Keratinocyte (primary cell): ENCODE measurements around the gene TOP1. TPM values are rescaled to one million over a fixed set of nuclear protein-coding genes. Genes with fewer than 3 reads are reported as not detected.

Experiments
- DNase-seq: peaks from one replicate; pipeline ENCODE4 v3.0.0-alpha.2; 2011; ENCODE audit warnings: low read depth, missing footprints, low spot score
- FAIRE-seq: peaks from 2 replicates; lab custom pipeline; 2011; peaks lifted over from hg19 to GRCh38; lab: Jason Lieb, UNC
- H2AFZ ChIP-seq: 2 replicates; pipeline ENCODE4 v1.6.0; 2012; ENCODE audit warnings: low read length, control low read depth, inconsistent platforms; ENCODE audit not compliant: control insufficient read depth
- H3K27ac ChIP-seq: 2 replicates; pipeline ENCODE4 v1.5.1; 2011; ENCODE audit warnings: low read length; ENCODE audit not compliant: control insufficient read depth, insufficient read depth
- H3K27me3 ChIP-seq: 3 replicates; pipeline ENCODE4 v1.6.0; 2011; ENCODE audit warnings: low read length; ENCODE audit not compliant: control insufficient read depth, insufficient read depth; ENCODE audit errors: extremely low read depth
- H3K36me3 ChIP-seq, 2 experiments: 2 replicates in 1 of 2; 3 replicates in 1 of 2; pipeline ENCODE4 v1.5.1; 2011; ENCODE audit warnings: low read length in 2 of 2, mild to moderate bottlenecking in 1 of 2; ENCODE audit not compliant: control insufficient read depth in 2 of 2, insufficient read depth in 2 of 2; ENCODE audit errors: extremely low read depth in 1 of 2
- H3K4me1 ChIP-seq: 3 replicates; pipeline ENCODE4 v1.5.1; 2011; ENCODE audit warnings: low read length; ENCODE audit not compliant: control insufficient read depth, insufficient read depth; ENCODE audit errors: extremely low read depth
- H3K4me2 ChIP-seq: 3 replicates; pipeline ENCODE4 v1.6.0; 2011; ENCODE audit warnings: low read depth, low read length; ENCODE audit not compliant: control insufficient read depth, insufficient read depth; ENCODE audit errors: extremely low read depth
- H3K4me3 ChIP-seq, 3 experiments: fragments of 200-600 bp in 1 of 3; sonication (generic) in 1 of 3; 2 replicates in 2 of 3; 3 replicates in 1 of 3; pipeline ENCODE4 v1.5.1; 2011 to 2016; ENCODE audit warnings: low read length in 3 of 3, mild to moderate bottlenecking in 3 of 3, control low read depth in 2 of 3, inconsistent platforms in 1 of 3, low read depth in 1 of 3, mixed read lengths in 1 of 3, mixed run types in 1 of 3, moderate library complexity in 1 of 3; ENCODE audit not compliant: control insufficient read depth in 2 of 3, insufficient read depth in 2 of 3; ENCODE audit errors: extremely low read depth in 1 of 3
- H3K79me2 ChIP-seq: 2 replicates; pipeline ENCODE4 v1.6.0; 2012; ENCODE audit warnings: low read length; ENCODE audit not compliant: control insufficient read depth, insufficient read depth
- H3K9ac ChIP-seq: 3 replicates; pipeline ENCODE4 v1.6.0; 2011; ENCODE audit warnings: low read length; ENCODE audit not compliant: control insufficient read depth, insufficient read depth; ENCODE audit errors: extremely low read depth
- H3K9me1 ChIP-seq: 3 replicates; pipeline ENCODE4 v1.6.0; 2011; ENCODE audit warnings: low read length; ENCODE audit not compliant: control insufficient read depth, insufficient read depth; ENCODE audit errors: extremely low read depth
- H3K9me3 ChIP-seq: 2 replicates; pipeline ENCODE4 v1.5.1; 2012; ENCODE audit warnings: low read depth, low read length; ENCODE audit not compliant: control insufficient read depth
- H4K20me1 ChIP-seq: 3 replicates; pipeline ENCODE4 v1.6.0; 2011; ENCODE audit warnings: low read length; ENCODE audit not compliant: control insufficient read depth, insufficient read depth; ENCODE audit errors: extremely low read depth
- EZH2 ChIP-seq: IDR thresholded peaks from one replicate; pipeline ENCODE4 v1.6.1; 2012; ENCODE audit warnings: inconsistent platforms, mild to moderate bottlenecking, low read length, moderate library complexity
- dilution Hi-C: fragments of 300-500 bp; cut with MboI; formaldehyde crosslinking; loops from one replicate; pipeline ENCODE4 v1.7.0; 2020; ENCODE audit warnings: low sequenced_read_pairs; ENCODE audit not compliant: extremely low pct_ligation_motif_present
- polyA plus RNA-seq, 5 experiments: library from polyadenylated mRNA; depleted of rRNA in 3 of 5; stranded (reverse) in 3 of 5; stranded (forward) in 1 of 5; unstranded in 1 of 5; fragments of >200 nt; gene quantifications; 1 replicate in 1 of 5; 2 replicates in 3 of 5; 3 replicates in 1 of 5; pipeline versions ENCODE4 v1.2.1 to v1.2.3, GENCODE V29; 2011 to 2012; ENCODE audit warnings: missing spikeins in 2 of 5, low read depth in 1 of 5, low replicate concordance in 1 of 5
- TF ChIP-seq, protein P1 (sequence below), 3 experiments: IDR thresholded peaks in 1 of 3; conservative IDR thresholded peaks in 1 of 3; optimal IDR thresholded peaks in 1 of 3; 2 replicates in 2 of 3; 3 replicates in 1 of 3; pipeline versions ENCODE3 to v1.5.1; 2011; ENCODE audit warnings: low read length in 3 of 3, mild to moderate bottlenecking in 3 of 3, moderate library complexity in 2 of 3, control low read depth in 1 of 3, inconsistent platforms in 1 of 3; ENCODE audit not compliant: insufficient read depth in 2 of 3; ENCODE audit errors: extremely low read depth in 1 of 3

Gene TOP1
- polyA plus RNA-seq, 1 donor (not counting 4 experiments of a cell fraction or from before 2014, with no cell fraction given): 25.2 TPM

DNA sequence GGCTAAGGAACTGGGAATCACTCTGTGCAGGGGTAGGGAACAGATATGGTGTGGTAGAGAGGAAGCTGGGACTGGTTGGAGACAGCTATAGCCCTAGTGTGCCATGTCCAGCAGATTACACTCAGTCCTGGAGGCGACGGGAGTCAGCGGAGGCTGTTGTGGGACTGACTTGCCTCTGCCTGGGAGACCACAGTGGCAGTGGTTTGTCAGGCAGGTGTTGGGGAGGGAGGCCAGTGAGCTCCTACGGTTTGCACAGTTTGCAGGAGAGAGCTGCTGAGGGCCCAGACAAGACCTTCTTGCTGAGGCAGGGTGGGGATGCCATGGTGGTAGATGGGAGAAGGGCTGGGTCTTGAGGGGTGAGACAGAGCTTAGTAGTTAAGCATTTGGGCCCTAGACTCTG lies 113.6 kb downstream of the TOP1 start:
- no peak overlapping the region for H3K4me3 ChIP-seq
- H2AFZ ChIP-seq: no peak overlapping the region
- H3K9ac ChIP-seq: no peak overlapping the region
- H3K4me2 ChIP-seq: no peak overlapping the region
- dilution Hi-C loops: no loop called here
- peaks cover 0 to 2% of the 10 kb centered on the region in 2 experiments for H3K36me3 ChIP-seq
- no peaks in the 10 kb centered on the region for H3K9me3 ChIP-seq
- H3K9me1 ChIP-seq: peaks cover 6% of the 10 kb centered on the region
- H3K4me1 ChIP-seq: peaks cover 19% of the 10 kb centered on the region
- H4K20me1 ChIP-seq: peaks cover 13% of the 10 kb centered on the region
- FAIRE-seq (no peak), DNase-seq (no peak)
- H3K27me3 ChIP-seq: no peaks in the 10 kb centered on the region
- TF ChIP-seq EZH2: no peak
- TF ChIP-seq, protein P1, sequence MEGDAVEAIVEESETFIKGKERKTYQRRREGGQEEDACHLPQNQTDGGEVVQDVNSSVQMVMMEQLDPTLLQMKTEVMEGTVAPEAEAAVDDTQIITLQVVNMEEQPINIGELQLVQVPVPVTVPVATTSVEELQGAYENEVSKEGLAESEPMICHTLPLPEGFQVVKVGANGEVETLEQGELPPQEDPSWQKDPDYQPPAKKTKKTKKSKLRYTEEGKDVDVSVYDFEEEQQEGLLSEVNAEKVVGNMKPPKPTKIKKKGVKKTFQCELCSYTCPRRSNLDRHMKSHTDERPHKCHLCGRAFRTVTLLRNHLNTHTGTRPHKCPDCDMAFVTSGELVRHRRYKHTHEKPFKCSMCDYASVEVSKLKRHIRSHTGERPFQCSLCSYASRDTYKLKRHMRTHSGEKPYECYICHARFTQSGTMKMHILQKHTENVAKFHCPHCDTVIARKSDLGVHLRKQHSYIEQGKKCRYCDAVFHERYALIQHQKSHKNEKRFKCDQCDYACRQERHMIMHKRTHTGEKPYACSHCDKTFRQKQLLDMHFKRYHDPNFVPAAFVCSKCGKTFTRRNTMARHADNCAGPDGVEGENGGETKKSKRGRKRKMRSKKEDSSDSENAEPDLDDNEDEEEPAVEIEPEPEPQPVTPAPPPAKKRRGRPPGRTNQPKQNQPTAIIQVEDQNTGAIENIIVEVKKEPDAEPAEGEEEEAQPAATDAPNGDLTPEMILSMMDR (optimal IDR thresholded peaks at IDR 0.05 in 1 of 3, IDR thresholded peaks at IDR 0.05 in 1 of 3, conservative IDR thresholded peaks at IDR 0.05 in 1 of 3; ENCODE audit: extremely low read depth in 1 of 3, insufficient read depth in 2 of 3, low read length in 3 of 3): no peak
- no peak overlapping the region for H3K27ac ChIP-seq
- H3K79me2 ChIP-seq: peaks cover 99% of the 10 kb centered on the region

DNA sequence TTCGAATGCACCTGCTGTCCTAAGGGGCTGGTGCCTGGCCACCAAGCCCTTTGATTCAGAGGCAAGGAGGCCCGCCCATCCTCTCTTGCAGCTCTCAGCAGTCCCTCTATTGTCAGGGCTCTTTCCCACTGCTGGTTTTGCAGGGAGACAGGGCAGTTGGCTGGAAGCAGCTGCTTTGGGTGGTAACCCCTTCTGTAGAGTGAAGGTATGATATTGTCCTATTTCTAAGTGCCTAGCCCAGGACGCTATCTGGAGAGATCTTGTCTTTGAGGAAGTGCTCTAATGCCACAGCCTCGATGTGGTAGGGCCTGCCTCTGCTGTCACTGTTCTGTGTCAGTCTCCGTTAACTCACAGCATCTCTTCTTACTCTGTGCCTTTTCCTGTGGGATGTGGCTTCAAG lies 114.3 kb downstream of the TOP1 start:
- TF ChIP-seq, protein P1 (optimal IDR thresholded peaks at IDR 0.05 in 1 of 3, IDR thresholded peaks at IDR 0.05 in 1 of 3, conservative IDR thresholded peaks at IDR 0.05 in 1 of 3; ENCODE audit: extremely low read depth in 1 of 3, insufficient read depth in 2 of 3, low read length in 3 of 3): no peak
- no peak for TF ChIP-seq EZH2
- no peaks in the 10 kb centered on the region for H3K27me3 ChIP-seq
- DNase-seq (no peak), FAIRE-seq (no peak)
- peaks cover 13% of the 10 kb centered on the region for H4K20me1 ChIP-seq
- no peak overlapping the region for H3K27ac ChIP-seq
- dilution Hi-C loops: no loop called here
- no peak overlapping the region for H3K4me2 ChIP-seq
- no peaks in the 10 kb centered on the region for H3K9me3 ChIP-seq
- H3K79me2 ChIP-seq: peaks cover 98% of the 10 kb centered on the region
- H3K36me3 ChIP-seq: peaks cover 0 to 2% of the 10 kb centered on the region in 2 experiments
- H3K9ac ChIP-seq: no peak overlapping the region
- peaks cover 6% of the 10 kb centered on the region for H3K9me1 ChIP-seq
- peaks cover 19% of the 10 kb centered on the region for H3K4me1 ChIP-seq
- H2AFZ ChIP-seq: no peak overlapping the region
- no peak overlapping the region for H3K4me3 ChIP-seq
